Forelimb muscle (tissue), 1 donor: ENCODE results near the gene BTBD8. TPM values are rescaled to one million over a fixed set of nuclear protein-coding genes. Genes with fewer than 3 reads are reported as not detected.

Experiments
- DNase-seq: peaks from one replicate; pipeline ENCODE4 v3.0.0-alpha.2; 2013; ENCODE audit warnings: low read depth
- polyA plus RNA-seq: library from polyadenylated mRNA; unstranded; fragments of 120-200 nt; gene quantifications from one replicate; pipeline ENCODE4 v1.2.1, GENCODE V29; 2013; ENCODE audit not compliant: insufficient read length

The BTBD8 gene
- polyA plus RNA-seq, 1 donor = 2.5 TPM

GRCh38 chr1:92191726-92192125, 111.6 kb downstream of the BTBD8 start:
- DNase-seq = no peak

DNA sequence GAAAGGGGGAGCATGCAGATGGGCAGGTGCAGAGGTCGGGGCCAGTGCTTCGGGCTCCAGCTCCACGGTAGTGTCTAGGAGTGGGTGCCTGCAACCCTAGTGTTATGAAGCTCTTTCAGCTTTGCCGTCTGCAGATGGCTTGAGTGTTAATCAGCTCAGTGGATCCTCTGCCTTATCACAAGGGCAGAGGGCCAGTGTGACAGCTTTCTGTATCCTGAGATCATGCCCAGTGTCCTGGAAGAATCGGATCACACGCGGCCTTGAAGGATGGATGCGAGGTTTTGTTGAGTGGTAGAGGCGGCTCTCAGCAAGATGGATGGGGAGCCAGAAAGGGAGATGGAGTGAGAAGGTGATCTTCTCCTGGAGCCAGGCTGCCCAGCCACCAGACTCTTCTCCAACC, 112.1 kb downstream of the BTBD8 start:
- no peak for DNase-seq

GRCh38 chr1:92194511-92194910, 114.4 kb downstream of the BTBD8 start:
- DNase-seq = no peak

DNA sequence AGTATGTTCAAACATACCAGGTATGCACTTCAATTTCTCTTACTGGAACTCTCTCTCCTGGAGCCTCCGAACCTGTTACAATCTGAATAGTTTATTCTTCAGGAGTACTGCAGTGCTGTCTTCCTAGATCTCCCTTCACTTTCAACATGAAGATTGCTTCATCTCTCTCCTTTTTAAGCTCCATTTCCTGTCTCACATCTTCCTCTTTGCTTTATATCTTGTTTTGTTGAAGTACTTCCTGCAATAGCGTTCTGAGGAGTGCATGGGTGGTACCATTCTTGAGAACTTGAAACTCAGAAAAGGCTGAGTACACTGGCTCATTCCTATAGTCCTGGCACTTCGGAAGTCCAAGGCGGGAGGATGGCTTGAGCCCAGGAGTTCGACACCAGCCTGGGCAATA, 121.8 kb downstream of the BTBD8 start:
- no peak for DNase-seq

DNA sequence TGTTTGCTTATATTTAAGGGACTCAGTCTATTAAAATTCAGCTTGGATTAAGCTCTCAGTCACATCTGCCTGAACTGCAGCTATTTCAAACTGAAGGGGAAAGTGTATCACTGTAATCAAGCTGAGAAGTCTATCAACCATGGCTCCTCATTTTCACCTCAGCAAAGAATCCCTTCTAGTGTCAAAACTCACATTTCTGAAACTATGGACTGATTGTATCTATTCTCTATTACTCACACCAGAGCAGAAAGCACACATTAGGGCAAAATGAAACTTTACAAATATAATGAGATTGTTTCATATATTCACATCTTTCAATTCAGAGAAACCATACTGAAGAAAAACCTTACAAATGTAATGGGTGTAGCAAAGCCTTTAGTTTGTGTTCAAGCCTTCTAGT, 123.0 kb downstream of the BTBD8 start:
- DNase-seq = no peak

DNA sequence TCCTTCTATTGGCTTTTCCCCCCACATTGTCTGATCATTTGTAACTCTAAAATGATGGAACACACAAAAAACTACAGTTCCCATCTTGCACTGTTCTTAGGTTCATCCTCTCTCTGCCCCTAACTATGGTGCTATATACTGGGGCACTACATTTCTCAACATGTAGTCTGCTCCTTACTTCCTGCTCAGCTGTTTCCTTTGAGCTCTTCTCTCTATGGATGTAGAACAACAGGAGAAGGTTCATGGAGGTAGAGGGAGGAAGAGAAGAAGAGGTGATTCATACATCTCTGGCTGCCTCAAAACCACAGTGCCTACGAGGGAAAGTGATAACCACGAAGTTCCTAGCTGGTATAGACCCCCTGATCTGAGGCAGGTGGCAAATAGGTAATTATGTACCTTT, 130.6 kb downstream of the BTBD8 start:
- no peak for DNase-seq

GRCh38 chr1:92211166-92211565, 131.0 kb downstream of the BTBD8 start:
- no peak for DNase-seq

DNA sequence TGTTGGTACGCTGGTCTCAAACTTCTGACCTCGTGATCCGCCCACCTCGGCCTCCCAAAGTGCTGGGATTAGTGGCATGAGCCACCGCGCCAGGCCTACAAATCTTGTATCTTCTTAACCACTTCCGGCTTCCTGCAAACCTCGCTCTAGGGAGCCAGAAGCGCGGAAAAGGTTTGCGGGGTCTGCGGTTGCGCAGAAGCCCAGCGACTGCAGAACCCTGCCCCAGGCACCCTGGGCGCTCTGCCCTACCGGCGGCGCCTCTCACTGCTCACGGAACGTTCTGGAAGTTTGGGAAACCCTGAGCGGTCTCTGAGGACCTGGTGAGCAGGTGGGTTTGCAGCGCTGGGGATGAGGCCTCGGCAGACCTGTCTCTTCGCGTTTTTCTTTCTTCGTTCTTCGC, 137.6 kb downstream of the BTBD8 start, which contains the start of gene C1orf146:
Gene C1orf146 (plus strand): TSS at position 195 of the 400 bp plus-strand sequence. CDS start 13,506 bp downstream, outside the sequence.
- DNase-seq = no peak

- DNase-seq = no peak
Measured at GRCh38 chr1:92218559-92218958, 138.4 kb downstream of the BTBD8 start.

DNA sequence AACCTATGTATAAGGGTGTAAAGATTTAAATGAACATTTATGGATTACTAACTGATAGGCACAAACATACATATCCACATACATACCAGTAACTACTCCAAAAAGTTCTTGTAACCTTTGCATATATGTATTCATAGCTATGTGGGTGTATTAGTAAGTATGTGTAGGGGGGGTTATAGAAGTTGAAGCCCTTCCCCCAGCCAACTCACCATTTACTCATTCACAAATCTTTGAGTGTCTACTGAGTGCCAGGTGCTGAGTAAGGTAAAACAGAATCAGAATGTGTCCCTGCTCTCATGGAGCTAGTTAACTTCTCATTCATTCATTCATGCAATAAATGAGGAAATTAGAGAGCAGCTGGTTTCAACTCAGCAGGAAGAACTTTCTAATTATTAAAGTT, 138.9 kb downstream of the BTBD8 start:
- no peak for DNase-seq

DNA sequence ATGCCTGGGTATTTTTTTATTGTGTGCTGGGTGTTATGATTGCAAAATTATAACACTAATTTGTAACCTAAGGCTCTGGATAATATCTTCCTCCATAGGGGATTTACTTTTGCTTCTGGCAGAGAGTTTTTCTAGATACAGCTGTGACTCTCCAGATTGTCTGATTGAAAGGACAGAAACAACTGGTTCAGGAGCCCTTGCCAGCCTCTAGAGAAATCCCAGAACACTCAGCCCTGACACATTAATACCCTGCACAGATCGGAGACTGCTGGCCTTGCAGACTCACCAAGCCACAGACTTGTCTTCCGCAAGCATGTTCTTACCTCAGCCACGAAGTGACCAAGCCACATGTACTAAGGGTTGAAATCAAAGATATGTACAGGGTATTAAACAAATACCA, 148.3 kb downstream of the BTBD8 start:
- DNase-seq = no peak

DNA sequence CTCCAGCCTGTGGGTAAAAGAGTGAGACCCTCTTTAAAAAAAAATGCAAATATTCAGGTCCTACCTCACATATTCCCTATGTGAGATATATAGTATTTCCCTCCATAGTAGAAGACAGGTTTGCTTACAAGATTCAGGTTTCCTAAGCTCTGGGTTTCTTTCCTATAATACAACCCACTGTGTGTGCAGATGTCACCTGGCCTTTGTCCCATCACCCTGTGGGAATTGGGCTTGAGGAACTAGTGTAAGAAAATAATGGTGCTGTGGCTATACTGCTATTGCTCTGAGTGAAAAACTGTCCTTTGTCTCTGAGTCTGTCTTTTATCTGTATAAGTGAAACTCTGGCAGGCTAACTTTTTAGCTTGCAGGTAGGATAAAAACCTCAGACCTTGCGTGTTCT, 150.6 kb downstream of the BTBD8 start:
- no peak for DNase-seq

Other genes with a start within 250 kb of the BTBD8 start
- 23.1 TPM for gene TGFBR3, start 194.2 kb upstream of the BTBD8 start, polyA plus RNA-seq
- not detected for gene BRDT, start 130.9 kb upstream of the BTBD8 start, polyA plus RNA-seq
- gene EPHX4, start 50.4 kb upstream of the BTBD8 start, polyA plus RNA-seq = 0.57 TPM
- 0.34 TPM for gene SETSIP, start 4.9 kb upstream of the BTBD8 start, polyA plus RNA-seq
- gene C1orf146, start 137.6 kb downstream of the BTBD8 start, polyA plus RNA-seq = not detected
- gene GLMN, start 218.6 kb downstream of the BTBD8 start, polyA plus RNA-seq = 12.5 TPM
- 13.3 TPM for gene RPAP2, start 218.7 kb downstream of the BTBD8 start, polyA plus RNA-seq